IMR-90 (cell line): Measurements from ENCODE around the gene TMEM126B. TPM values are rescaled to one million over a fixed set of nuclear protein-coding genes. Genes with fewer than 3 reads are reported as not detected.
A peak's percentile ranks its signal among the peaks of the same experiment; 100 is the strongest.

ENCODE experiments used
- ATAC-seq: fragments of 200-7000 bp; cut with Tn5 transposase; 2 replicates; pipeline ENCODE4 v1.9.1; 2020; ENCODE audit warnings: low read depth, mild to moderate bottlenecking, moderate library complexity
- BruUV-seq: library from RNA; stranded (reverse); fragments of 400-500 nt; replicated peaks from 2 replicates; lab custom pipeline; 2021; lab: Mats Ljungman, UMichigan
- CTCF ChIA-PET: fragments of 300-600 bp; formaldehyde crosslinking; extraction: SDS; loops from one replicate; lab custom pipeline; 2021; ENCODE audit warnings: antibody characterized with exemption; lab: Yijun Ruan, JAX
- POLR2A ChIA-PET: fragments of 300-600 bp; sonication (Branson Sonifier 250); formaldehyde crosslinking; loops from one replicate; lab custom pipeline; 2022; ENCODE audit warnings: antibody characterized with exemption; ENCODE audit not compliant: unreplicated experiment; lab: Charles Lee
- DNase-seq: peaks from one replicate; pipeline ENCODE4 v3.0.0; 2013
- H2AFZ ChIP-seq: replicated peaks from 2 replicates; pipeline ENCODE3; 2013; ENCODE audit warnings: low read length, mild to moderate bottlenecking; ENCODE audit not compliant: poor library complexity
- H2AK5ac ChIP-seq: 2 replicates; pipeline ENCODE4 v1.6.1; 2013; ENCODE audit warnings: low read depth, low read length, inconsistent platforms
- H2AK9ac ChIP-seq: replicated peaks from 2 replicates; pipeline ENCODE3; 2013; ENCODE audit warnings: mild to moderate bottlenecking, low read depth, low read length, moderate library complexity; ENCODE audit not compliant: poor library complexity
- H2BK120ac ChIP-seq: 2 replicates; pipeline ENCODE4 v1.6.1; 2013; ENCODE audit warnings: low read depth, low read length, inconsistent platforms
- H2BK15ac ChIP-seq: 3 replicates; pipeline ENCODE4 v1.6.1; 2013; ENCODE audit warnings: low read depth, low read length, inconsistent platforms
- H2BK20ac ChIP-seq: 2 replicates; pipeline ENCODE4 v1.6.1; 2013; ENCODE audit warnings: low read depth, mild to moderate bottlenecking, inconsistent platforms, low read length, moderate library complexity
- H2BK5ac ChIP-seq: 2 replicates; pipeline ENCODE4 v1.6.1; 2013; ENCODE audit warnings: mild to moderate bottlenecking, low read depth, low read length, inconsistent platforms; ENCODE audit not compliant: poor library complexity, severe bottlenecking
- H3K14ac ChIP-seq: replicated peaks from 2 replicates; pipeline ENCODE4 v1.6.1; 2013; ENCODE audit warnings: low read depth, low read length, inconsistent platforms
- H3K18ac ChIP-seq: 2 replicates; pipeline ENCODE4 v1.6.1; 2013; ENCODE audit warnings: low read depth, low read length, control low read depth
- H3K23ac ChIP-seq: 2 replicates; pipeline ENCODE4 v1.6.1; 2013; ENCODE audit warnings: low read depth, low read length, inconsistent platforms
- H3K27ac ChIP-seq: 2 replicates; pipeline ENCODE4 v1.5.1; 2013; ENCODE audit warnings: mild to moderate bottlenecking, control low read depth, low read length; ENCODE audit not compliant: insufficient read depth
- H3K27me3 ChIP-seq: 2 replicates; pipeline ENCODE4 v1.6.1; 2013; ENCODE audit warnings: low read length; ENCODE audit not compliant: control insufficient read depth, insufficient read depth
- H3K36me3 ChIP-seq: 2 replicates; pipeline ENCODE4 v1.6.1; 2013; ENCODE audit warnings: low read length, mixed read lengths; ENCODE audit not compliant: control insufficient read depth, insufficient read depth
- H3K4ac ChIP-seq: 2 replicates; pipeline ENCODE4 v1.6.1; 2013; ENCODE audit warnings: low read depth, low read length, inconsistent platforms
- H3K4me1 ChIP-seq: 2 replicates; pipeline ENCODE4 v1.6.1; 2013; ENCODE audit warnings: low read length, mixed read lengths; ENCODE audit not compliant: control insufficient read depth, insufficient read depth
- H3K4me2 ChIP-seq: 2 replicates; pipeline ENCODE4 v1.6.1; 2013; ENCODE audit warnings: low read depth, mild to moderate bottlenecking, control low read depth, low read length, moderate library complexity
- H3K4me3 ChIP-seq: 2 replicates; pipeline ENCODE4 v1.5.1; 2013; ENCODE audit warnings: low read depth, mild to moderate bottlenecking, control low read depth, low read length, moderate library complexity; ENCODE audit not compliant: insufficient read depth
- H3K56ac ChIP-seq: 2 replicates; pipeline ENCODE4 v1.6.1; 2013; ENCODE audit warnings: low read length, inconsistent platforms; ENCODE audit not compliant: insufficient read depth; ENCODE audit errors: extremely low read depth
- H3K79me1 ChIP-seq, 2 experiments: 2 replicates each; pipeline ENCODE4 v1.6.1; 2013; ENCODE audit warnings: low read length in 2 of 2, inconsistent platforms in 1 of 2, low read depth in 1 of 2
- H3K9ac ChIP-seq: 2 replicates; pipeline ENCODE4 v1.6.1; 2013; ENCODE audit warnings: low read depth, low read length, control low read depth
- H3K9me1 ChIP-seq: 2 replicates; pipeline ENCODE4 v1.6.1; 2013; ENCODE audit warnings: low read length, inconsistent platforms; ENCODE audit not compliant: insufficient read depth
- H3K9me3 ChIP-seq: 2 replicates; pipeline ENCODE4 v1.6.1; 2013; ENCODE audit warnings: low read length; ENCODE audit not compliant: control insufficient read depth, insufficient read depth
- H4K20me1 ChIP-seq: 2 replicates; pipeline ENCODE4 v1.6.1; 2013; ENCODE audit warnings: low read length, inconsistent platforms; ENCODE audit not compliant: insufficient read depth
- H4K5ac ChIP-seq: 2 replicates; pipeline ENCODE4 v1.6.1; 2013; ENCODE audit warnings: mild to moderate bottlenecking, low read depth, low read length, control low read depth
- H4K8ac ChIP-seq, 2 experiments: 2 replicates each; pipeline ENCODE4 v1.6.1; 2013; ENCODE audit warnings: low read depth in 2 of 2, low read length in 2 of 2, control low read depth in 1 of 2, inconsistent platforms in 1 of 2
- H4K91ac ChIP-seq: 2 replicates; pipeline ENCODE4 v1.6.1; 2013; ENCODE audit warnings: low read depth, low read length, inconsistent platforms; ENCODE audit not compliant: insufficient read depth
- CEBPB ChIP-seq: IDR thresholded peaks from 2 replicates; pipeline ENCODE4 v1.6.1; 2012; ENCODE audit warnings: low read depth, low read length, improper control_type of control experiment
- CHD1 ChIP-seq: IDR thresholded peaks from 2 replicates; pipeline ENCODE4 v1.6.1; 2012; ENCODE audit warnings: low read depth, low read length, improper control_type of control experiment
- CTCF ChIP-seq: conservative IDR thresholded peaks from 2 replicates; pipeline ENCODE4 v1.5.1; 2012; ENCODE audit warnings: mild to moderate bottlenecking, low read depth, low read length, improper control_type of control experiment
- FOS ChIP-seq: fragments of 150-350 bp; IDR thresholded peaks from 2 replicates; pipeline ENCODE4 v1.6.1; 2016; ENCODE audit warnings: low read depth, low read length
- MAFK ChIP-seq: IDR thresholded peaks from 2 replicates; pipeline ENCODE4 v1.6.1; 2012; ENCODE audit warnings: low read depth, low read length, improper control_type of control experiment
- MAZ ChIP-seq: IDR thresholded peaks from 2 replicates; pipeline ENCODE4 v1.6.1; 2012; ENCODE audit warnings: low read depth, mild to moderate bottlenecking, low read length, improper control_type of control experiment, moderate library complexity, borderline replicate concordance
- MXI1 ChIP-seq: IDR thresholded peaks from 2 replicates; pipeline ENCODE4 v1.6.1; 2012; ENCODE audit warnings: low read depth, mild to moderate bottlenecking, low read length, moderate library complexity, borderline replicate concordance
- NFE2L2 ChIP-seq: fragments of 150-350 bp; IDR thresholded peaks from 2 replicates; pipeline ENCODE4 v1.6.1; 2016; ENCODE audit warnings: low read depth, mild to moderate bottlenecking, low read length
- POLR2A ChIP-seq: IDR thresholded peaks from 2 replicates; pipeline ENCODE4 v1.6.1; 2012; ENCODE audit warnings: mild to moderate bottlenecking, low read depth, low read length
- RAD21 ChIP-seq: IDR thresholded peaks from 2 replicates; pipeline ENCODE4 v1.6.1; 2012; ENCODE audit warnings: low read length, improper control_type of control experiment
- RCOR1 ChIP-seq: IDR thresholded peaks from 2 replicates; pipeline ENCODE4 v1.6.1; 2012; ENCODE audit warnings: mild to moderate bottlenecking, low read length, improper control_type of control experiment; ENCODE audit not compliant: insufficient replicate concordance
- SMC3 ChIP-seq: fragments of 150-350 bp; IDR thresholded peaks from 2 replicates; pipeline ENCODE4 v1.6.1; 2016; ENCODE audit warnings: low read depth, mild to moderate bottlenecking, antibody characterized with exemption, low read length, moderate library complexity
- WGBS, 2 experiments: methylation state at CpG; one replicate each; pipeline versions ENCODE4 v1.1.5 to v1.1.7; 2013; ENCODE audit warnings: missing lambda C conversion rate in 2 of 2; ENCODE audit not compliant: insufficient read length in 1 of 2; ENCODE audit errors: extremely low coverage in 2 of 2; 5-methylcytosine and 5-hydroxymethylcytosine counted together
- dilution Hi-C: fragments of 300-500 bp; cut with HindIII; formaldehyde crosslinking; loops from one replicate; pipeline ENCODE4 v1.14.3; 2018; ENCODE audit warnings: low sequenced_read_pairs; ENCODE audit not compliant: unreplicated experiment
- in situ Hi-C: fragments of 300-500 bp; cut with MboI; formaldehyde crosslinking; loops from 3 replicates; pipeline ENCODE4 v1.14.3; 2019; ENCODE audit warnings: low sequenced_read_pairs, inconsistent platforms, mixed read lengths
- intact Hi-C: fragments of 100-400 bp; cut with micrococcal nuclease; formaldehyde crosslinking; loops from 2 replicates; pipeline ENCODE4 v1.10.0; 2022
- polyA plus RNA-seq, 3 experiments: library from polyadenylated mRNA; depleted of rRNA; stranded (reverse); fragments of >200 nt; gene quantifications; 2 replicates each; pipeline ENCODE4 v1.2.3, GENCODE V29; 2012; ENCODE audit warnings: low replicate concordance in 1 of 3
- total RNA-seq: library from RNA; depleted of rRNA; stranded (reverse); fragments of >200 nt; gene quantifications from 2 replicates; pipeline ENCODE4 v1.2.3, GENCODE V29; 2012
- TF ChIP-seq, protein P1 (sequence below): fragments of 150-350 bp; IDR thresholded peaks from 2 replicates; pipeline ENCODE4 v1.6.1; 2016; ENCODE audit warnings: low read depth, mild to moderate bottlenecking, low read length, moderate library complexity, borderline replicate concordance

TMEM126B gene
- total and polyA plus RNA-seq, 2 of the 4 experiments (the other 2 are of a cell fraction) = 44.6 to 56.8 TPM

DNA sequence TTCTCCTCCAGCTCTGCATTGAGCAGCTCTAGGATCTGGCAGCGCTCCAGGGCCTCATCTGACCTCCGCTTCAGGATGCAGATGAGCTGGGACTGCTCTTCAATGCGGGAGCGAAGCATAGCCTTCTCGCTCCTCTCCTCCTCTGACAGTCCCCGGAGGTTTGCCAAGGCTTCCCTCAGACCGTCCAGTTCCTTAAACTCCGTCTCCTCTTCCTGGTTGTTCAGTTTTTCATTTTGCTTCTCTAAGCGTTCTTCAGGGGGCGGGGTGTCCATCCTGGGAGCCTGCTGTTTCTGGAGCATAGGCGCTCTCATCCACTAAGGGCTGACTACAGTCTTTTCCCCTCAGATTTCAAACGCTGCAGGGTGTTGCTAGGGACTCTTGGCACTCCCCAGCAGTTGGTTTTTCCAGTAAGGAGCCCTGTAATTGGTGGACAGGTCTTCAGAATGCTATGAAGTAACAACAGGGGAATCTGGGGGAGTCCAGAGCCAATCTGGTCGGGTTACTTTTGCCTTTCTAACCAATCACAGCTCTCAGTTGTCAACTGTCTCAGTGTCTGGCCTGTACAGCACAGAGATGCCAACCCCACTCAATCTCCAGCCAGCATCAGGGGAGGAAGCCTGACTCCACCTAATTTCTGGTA lies 57.5 kb downstream of the TMEM126B start, which contains the start of gene CCDC89:
TSS of gene CCDC89 (minus strand) at position 376 of the 640 bp plus-strand sequence. CDS start at position 311, 65 bp downstream.
- Histone ChIP-seq H4K20me1 (no peaks in the 10 kb centered on the region), H4K91ac (peak within 1 kb of the TSS; percentile 59), H3K79me1 (peaks cover 6 to 14% of the 10 kb centered on the region in 2 experiments), H3K27ac (peak within 1 kb of the TSS; percentile 74), H2BK15ac (peak within 1 kb of the TSS; percentile 32; the same call in 1 of the 3 replicates), H4K5ac (peak within 1 kb of the TSS; percentile 38; the same call in 1 of the 2 replicates), H3K23ac (peak within 1 kb of the TSS; percentile 78), H3K9me3 (no peaks in the 10 kb centered on the region), H2BK20ac (no peak within 1 kb of the TSS), H3K14ac (peak within 1 kb of the TSS; percentile 56), H2AK5ac (peak within 1 kb of the TSS; percentile 47), H2AFZ (peak within 1 kb of the TSS; percentile 71), H3K4me3 (peak within 1 kb of the TSS; percentile 52), H3K4ac (peak within 1 kb of the TSS; percentile 55), H2BK120ac (0 out of 2 replicates have a peak within 1 kb of the TSS, but pooled peaks have one; percentile 18), H3K27me3 (no peaks in the 10 kb centered on the region), H2BK5ac (peak within 1 kb of the TSS; percentile 65), H3K4me1 (peaks cover 2% of the 10 kb centered on the region; the same call in 1 of the 2 replicates), H3K56ac (peak within 1 kb of the TSS; percentile 58; the same call in 1 of the 2 replicates), H3K9me1 (no peaks in the 10 kb centered on the region; the same call in 1 of the 2 replicates), H3K4me2 (peak within 1 kb of the TSS; percentile 84), H3K9ac (peak within 1 kb of the TSS; percentile 71), H3K18ac (peak within 1 kb of the TSS; percentile 16), H2AK9ac (peak within 1 kb of the TSS; percentile 19), H3K36me3 (no peaks in the 10 kb centered on the region), H4K8ac (peak within 1 kb of the TSS; percentile 61 to 72)
- DNase-seq (peak; percentile 99), ATAC-seq (peak; percentile 92)
- WGBS, 2 experiments = 0% methylated on average over 5 of the region's 13 CpGs; no CpG with 5 or more reads in 1 of the 2 experiments
- dilution Hi-C loops = no loop called here
- CTCF ChIA-PET = interaction anchor here (0.9 to 1.8 kb wide), 3 partner anchors 9 to 111 kb away, joined by 3 to 7 read pairs (median 3); no protein-coding TSS in a partner anchor
- POLR2A ChIA-PET = interaction anchor here (0.6 kb wide), 1 partner anchor 305 kb away, joined by 4 read pairs; no protein-coding TSS in a partner anchor
- in situ Hi-C loops = loop anchor here (10.0 to 25.0 kb wide), 2 partner anchors 139 to 601 kb away; no protein-coding TSS in a partner anchor
- no TSS peak for BruUV-seq
- intact Hi-C loops = loop anchor here (1.0 kb wide), 2 partner anchors 21 to 91 kb away; partner anchors contain the start of gene CREBZF
- no peak for TF ChIP-seq RAD21
- no peak for TF ChIP-seq SMC3
- no peak for TF ChIP-seq CHD1
- TF ChIP-seq POLR2A = peak; percentile 58; the same call in 1 of the 2 replicates
- no peak for TF ChIP-seq FOS
- peak; percentile 80 for TF ChIP-seq CEBPB
- TF ChIP-seq NFE2L2 = no peak
- no peak for TF ChIP-seq CTCF
- TF ChIP-seq RCOR1 = no peak
- TF ChIP-seq, protein P1, sequence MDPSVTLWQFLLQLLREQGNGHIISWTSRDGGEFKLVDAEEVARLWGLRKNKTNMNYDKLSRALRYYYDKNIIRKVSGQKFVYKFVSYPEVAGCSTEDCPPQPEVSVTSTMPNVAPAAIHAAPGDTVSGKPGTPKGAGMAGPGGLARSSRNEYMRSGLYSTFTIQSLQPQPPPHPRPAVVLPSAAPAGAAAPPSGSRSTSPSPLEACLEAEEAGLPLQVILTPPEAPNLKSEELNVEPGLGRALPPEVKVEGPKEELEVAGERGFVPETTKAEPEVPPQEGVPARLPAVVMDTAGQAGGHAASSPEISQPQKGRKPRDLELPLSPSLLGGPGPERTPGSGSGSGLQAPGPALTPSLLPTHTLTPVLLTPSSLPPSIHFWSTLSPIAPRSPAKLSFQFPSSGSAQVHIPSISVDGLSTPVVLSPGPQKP = no peak
- TF ChIP-seq MAFK = peak; percentile 48
- no peak for TF ChIP-seq MAZ
- TF ChIP-seq MXI1 = peak; percentile 35; the same call in 1 of the 2 replicates
